Hematopoietic multipotent progenitor cell treated with erythropoietin and hydrocortisone succinate and interleukin-3 and kit ligand, for 4 days (in vitro differentiated cells): ENCODE data around the gene ADAMTS14.
"Not testable (repeated sequence)": the region's sequence is repeated elsewhere in the genome, so short reads cannot be mapped to it uniquely, and the experiment has no call there.

Source experiments
- DNase-seq: peaks from one replicate; pipeline ENCODE4 v3.0.0-alpha.2; 2015

The ADAMTS14 gene

DNA sequence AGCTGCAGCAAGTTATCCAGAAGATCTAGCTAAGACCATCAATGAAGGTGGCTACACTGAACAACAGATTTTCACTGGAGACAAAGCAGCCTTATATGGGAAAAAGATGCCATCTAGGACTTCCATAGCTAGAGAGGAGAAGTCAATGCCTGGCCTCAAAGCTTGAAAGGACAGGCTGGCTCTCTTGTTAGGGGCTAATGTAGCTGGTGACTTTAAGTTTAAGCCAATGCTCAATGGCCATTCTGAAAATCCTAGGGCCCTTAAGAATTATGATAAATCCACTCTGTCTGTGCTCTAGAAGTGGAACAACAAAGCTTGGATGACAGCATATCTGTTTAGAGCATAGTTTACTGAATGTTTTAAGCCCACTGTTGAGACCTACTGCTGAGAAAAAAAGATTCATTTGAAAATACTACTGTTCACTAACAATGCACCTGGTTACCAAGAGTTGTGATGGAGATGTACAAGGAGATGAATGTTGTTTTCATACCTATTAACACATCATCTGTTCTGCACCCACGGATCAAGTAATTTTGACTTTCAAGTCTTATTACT is 13.6 kb upstream of the ADAMTS14 start:
- DNase-seq = no peak

DNA sequence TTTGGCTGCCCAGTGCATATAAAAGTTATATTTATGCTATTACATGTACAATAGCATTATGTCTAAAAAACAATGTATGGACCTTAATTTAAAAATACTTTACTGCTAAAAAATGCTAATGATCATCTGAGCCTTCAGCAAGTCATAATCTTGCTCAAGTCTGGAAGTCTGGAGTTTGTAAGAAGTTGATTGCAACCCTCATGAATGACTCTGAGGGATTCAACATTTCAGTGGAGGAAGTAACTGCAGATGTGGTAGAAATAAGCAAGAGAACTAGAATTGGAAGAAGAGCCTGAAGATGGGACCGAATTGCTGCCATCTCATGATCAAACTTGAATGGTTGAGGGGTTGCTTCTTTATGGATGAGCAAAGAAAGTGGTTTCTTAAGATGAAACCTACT is 13.0 kb upstream of the ADAMTS14 start:
- no peak for DNase-seq

DNA sequence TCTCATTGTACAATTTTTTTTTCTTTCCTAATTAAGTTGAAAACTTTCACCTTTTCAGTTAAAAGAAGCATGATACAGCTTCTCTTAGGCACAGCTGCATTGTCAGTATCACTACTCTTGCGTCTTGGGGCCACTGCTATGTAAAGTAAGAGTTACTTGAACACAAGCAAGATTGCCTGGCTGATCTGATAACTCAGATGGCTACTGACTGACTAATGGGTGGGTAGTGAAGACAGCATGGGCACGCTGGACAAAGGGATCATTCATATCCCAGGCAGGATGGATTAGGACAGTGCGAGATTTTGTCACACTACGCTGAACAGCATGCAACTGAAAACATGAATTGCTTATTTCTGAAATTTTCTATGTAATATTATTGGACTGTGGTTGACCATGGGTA is 11.6 kb upstream of the ADAMTS14 start:
- DNase-seq = no peak

- no peak for DNase-seq
Measured at GRCh38 chr10:70661623-70662361, 10.5 kb upstream of the ADAMTS14 start.

- no peak for DNase-seq
Measured at GRCh38 chr10:70662362-70663220, 9.7 kb upstream of the ADAMTS14 start.

GRCh38 chr10:70663458-70664409 is 8.6 kb upstream of the ADAMTS14 start:
- not testable (repeated sequence) for DNase-seq

DNA sequence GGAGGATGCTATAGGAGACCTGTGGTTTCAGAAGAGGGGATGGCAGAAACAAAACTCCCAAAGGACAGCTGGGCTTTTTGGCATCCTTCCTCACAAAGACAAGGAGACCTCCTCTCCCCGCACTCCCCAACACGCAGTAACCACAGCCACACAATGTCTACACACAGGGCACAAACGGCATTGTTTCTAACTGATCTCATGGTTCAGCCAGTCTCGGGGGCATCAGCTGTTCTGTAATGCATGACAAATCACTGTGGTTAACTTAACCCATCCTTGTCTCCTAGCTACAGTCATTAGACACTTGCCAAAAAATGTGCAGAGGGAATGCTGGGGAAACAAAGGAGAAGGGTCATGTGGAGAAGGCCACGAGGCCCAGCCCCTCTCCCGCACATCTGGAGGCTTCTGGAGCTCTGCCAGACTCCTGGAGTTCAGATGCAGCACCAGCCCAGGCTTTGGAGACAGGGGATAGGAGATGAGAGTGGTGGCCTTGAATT is 7.6 kb upstream of the ADAMTS14 start:
- DNase-seq = peak; percentile 52

GRCh38 chr10:70666960-70667798 is 5.1 kb upstream of the ADAMTS14 start:
- DNase-seq = peak; percentile 97

DNA sequence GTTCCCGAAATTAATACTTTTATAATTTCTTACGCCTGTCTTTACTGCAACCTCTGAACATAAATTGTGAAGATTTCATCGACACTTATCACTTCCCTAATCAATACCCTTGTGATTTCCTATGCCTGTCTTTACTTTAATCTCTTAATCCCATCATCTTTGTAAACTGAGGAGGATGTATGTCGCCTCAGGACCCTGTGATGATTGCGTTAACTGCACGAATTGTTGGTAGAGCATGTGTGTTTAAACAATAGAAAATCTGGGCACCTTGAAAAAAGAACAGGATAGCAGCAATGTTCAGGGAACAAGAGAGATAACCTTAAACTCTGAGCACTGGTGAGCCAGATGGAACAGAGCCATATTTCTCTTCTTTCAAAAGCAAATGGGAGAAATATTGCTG is 4.5 kb upstream of the ADAMTS14 start:
- DNase-seq = not testable (repeated sequence)

- no peak for DNase-seq
Measured at GRCh38 chr10:70668454-70668970, 3.8 kb upstream of the ADAMTS14 start.

DNA sequence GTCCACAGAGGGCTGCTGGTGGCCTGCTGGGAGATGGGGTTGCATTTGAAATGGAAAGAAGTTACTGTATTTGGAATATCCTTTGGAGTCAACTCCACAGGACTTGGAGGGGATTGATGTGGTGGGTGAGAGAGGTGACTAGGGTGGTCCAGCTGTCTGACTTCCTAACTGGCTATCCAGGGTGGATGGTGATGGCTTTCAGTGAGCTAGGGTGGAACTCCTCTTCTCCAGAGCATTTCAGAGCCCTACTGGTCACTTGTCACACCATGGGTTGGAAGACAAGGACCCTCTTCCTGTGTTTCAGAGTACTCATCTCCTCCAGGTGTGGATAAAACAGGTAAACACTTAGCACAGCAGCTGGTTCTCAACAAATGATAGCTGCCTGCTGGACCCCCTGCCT is 3.3 kb upstream of the ADAMTS14 start:
- DNase-seq = no peak

DNA sequence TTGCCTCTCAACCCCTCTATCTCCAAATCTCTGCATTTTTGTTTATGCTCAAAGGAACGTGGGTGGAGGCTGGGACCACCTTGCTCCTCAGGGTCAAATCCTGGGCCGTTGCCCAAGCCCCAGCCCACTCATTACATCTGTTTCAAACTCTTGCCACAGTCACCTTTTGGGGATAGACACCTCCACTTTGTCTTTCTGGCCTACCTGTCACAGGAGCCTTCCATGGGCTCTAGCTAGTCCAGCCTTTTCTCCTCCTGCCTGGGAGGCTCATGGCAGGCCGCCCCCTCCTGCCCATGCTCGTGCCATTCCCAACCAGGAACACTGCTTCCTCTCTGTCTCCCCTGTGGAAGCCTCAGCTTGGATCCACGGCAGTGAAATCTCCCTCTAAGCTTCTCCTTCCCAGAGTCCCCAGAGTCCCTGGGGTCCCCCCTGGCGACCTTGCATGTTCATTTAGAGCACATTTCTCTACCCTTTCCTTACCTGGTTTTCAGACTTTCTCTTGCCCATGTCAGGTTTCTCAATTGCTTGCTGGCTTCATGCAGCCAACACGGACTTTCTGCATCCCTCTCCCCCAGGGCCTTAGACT is 2.5 kb upstream of the ADAMTS14 start:
- no peak for DNase-seq

DNA sequence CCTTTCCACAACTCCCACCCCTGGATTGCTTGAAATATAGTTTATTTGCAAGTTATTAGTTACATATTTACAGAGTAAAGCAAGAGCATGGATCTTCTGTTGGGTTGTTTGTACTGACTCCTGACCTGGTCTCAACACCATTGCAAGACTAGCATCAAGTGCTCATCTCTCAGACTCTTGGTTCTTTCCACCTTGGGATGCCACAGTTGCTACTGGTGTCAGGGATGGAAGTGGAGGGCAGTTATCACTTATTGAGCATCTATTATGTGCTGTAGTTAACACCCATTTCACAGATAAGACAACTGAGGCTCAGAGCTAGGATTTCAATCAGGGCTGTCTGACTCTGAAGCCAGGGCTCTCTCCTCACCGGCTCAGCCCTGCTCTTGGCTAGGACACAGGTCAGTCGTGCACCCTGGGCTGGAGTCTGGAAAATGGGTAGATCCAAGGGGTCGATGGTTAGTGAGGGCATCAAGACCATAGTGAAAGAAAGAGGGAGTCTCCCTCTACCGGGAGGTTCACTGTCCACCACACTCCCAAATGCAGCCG is 614 bp upstream of the ADAMTS14 start:
- DNase-seq = no peak

DNA sequence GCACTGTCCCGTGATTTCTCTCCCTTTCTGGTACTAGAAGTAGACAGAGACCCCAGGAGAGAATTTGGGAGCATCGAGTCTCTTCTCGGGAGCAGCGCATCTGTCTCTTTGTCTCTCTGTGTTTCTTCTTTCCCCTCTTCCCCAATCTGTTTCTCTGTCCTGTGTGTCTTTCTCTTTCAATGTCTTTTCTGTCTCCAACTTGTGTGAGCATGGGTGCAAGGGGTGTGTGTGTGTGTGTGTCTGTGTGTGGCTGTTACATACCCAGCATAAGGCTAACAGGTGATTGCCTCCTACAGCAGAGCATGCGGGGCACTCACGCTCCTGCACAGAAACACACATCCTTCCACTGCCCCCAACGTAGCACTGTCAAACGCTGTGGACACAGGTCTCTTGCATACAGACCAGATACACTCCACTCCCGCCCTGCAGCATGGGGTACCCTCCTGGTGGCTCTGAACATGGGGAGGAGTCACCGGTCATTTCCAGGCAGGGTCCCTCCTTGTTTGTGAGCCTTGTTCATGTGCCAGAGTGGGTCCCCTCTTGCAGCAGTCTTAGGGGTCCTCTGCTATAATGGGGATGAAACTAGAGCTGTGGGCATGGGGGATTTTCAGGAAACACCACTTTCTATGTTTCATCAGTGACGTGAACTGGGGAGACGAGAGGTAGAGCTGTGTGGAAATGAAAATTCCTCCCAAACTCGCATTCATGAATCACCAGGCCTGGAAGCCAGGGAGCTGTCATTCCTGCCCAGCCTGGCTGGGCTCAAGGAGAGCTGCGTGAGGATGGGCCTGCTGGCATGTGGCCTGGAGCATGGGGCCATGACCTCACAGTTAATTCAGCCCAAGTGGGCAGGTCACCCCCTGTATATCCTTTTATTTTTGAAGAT is 980 bp downstream of the ADAMTS14 start:
- DNase-seq = no peak

DNA sequence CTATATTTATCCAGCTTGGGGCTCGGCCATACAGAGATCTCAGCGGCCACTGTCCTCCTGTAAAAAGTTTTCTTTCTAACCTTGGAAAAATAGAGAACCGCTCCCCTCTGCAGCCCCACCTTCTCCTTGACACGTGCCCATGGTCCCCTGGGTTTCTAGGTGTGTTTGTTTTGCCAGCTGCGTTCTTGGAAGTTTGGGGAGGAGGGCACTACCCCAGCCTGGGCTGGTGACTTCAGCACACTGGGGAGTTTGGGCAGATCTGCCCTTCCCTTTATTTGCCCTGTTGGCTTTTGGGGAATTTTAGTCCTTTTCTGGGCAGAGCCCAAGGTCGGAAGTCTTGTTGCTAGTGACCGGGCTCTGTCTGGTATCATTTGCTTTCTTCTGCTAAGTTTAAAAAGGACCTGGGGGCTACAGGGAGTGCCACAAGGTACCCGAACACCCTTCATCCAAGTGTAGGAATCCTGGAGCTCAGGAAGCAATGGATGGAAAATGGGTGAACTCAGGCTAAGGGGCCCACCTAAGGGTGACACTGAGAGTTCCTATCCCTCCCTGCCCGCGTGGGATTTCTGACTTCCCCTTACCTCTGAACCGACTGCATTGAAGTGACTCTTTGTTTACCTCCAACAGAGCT is 1.7 kb downstream of the ADAMTS14 start:
- DNase-seq = no peak

DNA sequence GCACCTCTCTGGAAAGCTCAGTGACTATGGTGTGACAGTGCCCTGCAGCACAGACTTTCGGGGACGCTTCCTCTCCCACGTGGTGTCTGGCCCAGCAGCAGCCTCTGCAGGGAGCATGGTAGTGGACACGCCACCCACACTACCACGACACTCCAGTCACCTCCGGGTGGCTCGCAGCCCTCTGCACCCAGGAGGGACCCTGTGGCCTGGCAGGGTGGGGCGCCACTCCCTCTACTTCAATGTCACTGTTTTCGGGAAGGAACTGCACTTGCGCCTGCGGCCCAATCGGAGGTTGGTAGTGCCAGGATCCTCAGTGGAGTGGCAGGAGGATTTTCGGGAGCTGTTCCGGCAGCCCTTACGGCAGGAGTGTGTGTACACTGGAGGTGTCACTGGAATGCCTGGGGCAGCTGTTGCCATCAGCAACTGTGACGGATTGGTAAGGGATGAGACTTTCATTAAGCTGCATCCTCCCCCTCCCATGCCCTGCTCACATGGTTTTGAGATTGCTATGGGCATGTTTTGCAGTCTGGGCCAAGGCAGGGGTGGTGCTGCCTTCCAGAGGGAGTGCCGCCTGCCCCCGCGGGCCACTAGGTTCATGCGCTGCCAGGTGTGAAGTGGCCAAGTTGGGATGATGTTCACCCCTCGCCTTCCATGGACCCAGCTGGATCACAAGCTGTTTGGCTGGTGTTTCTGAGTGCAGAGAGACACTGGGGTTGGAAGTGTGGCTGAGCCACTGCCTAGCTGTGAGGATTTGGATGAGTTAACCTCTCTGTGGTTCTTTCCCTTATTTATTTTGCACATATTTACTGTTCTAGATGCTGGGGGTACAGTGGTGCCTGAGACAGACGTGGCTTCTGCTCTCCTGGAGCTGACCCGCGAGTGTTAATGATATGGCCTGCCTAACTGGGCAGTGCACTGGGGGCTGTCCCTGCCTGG is 2.5 kb downstream of the ADAMTS14 start:
- no peak for DNase-seq

DNA sequence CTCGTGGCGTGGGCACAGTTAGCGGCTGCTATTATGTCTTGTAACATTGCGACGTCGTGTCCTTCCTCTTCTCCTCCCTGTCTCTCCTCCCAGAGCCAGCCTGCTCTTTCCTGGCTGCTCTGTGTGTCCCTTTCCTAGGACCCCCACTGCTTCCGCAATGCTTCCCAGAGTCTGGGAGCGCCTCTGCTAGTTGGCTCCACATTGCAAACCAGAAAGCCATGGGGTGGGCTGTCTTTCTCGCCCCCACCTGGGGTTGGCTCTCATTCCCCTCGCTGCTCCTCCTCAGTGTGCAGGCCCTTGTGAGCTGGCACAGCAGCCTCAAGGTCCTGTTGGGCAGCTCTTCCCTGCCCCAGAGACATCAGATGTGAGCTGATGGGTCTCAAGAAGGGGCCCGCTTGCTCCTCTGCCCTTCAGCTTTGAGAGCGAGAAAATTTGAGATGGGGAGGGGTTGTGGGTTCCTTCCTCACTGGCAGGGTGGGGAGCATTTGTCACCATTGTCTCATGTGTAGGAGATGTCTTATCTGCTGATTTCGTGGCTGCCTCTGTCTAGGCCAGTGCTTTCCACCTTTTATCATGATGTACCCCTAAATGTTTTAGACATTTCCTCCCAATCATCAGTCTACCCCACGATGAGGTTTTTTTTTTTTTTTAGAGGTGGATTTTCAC is 3.3 kb downstream of the ADAMTS14 start:
- DNase-seq = no peak
